ENCODE measurements around the gene CBFA2T3. TPM values are rescaled to one million over a fixed set of nuclear protein-coding genes. Genes with fewer than 3 reads are reported as not detected.

The CBFA2T3 gene
- total RNA-seq, 1 donor from 2014 or later: 0.82 TPM

- no peak for DNase-seq (ENCODE audit: low spot score in 2 of 2)
- no peak for FAIRE-seq
These were observed 123.6 kb downstream of the CBFA2T3 start for GRCh38 chr16:88853325-88853941.

- FAIRE-seq: no peak
- DNase-seq (ENCODE audit: low spot score in 2 of 2): no peak
These were observed 125.4 kb downstream of the CBFA2T3 start for GRCh38 chr16:88851616-88852015.

DNA sequence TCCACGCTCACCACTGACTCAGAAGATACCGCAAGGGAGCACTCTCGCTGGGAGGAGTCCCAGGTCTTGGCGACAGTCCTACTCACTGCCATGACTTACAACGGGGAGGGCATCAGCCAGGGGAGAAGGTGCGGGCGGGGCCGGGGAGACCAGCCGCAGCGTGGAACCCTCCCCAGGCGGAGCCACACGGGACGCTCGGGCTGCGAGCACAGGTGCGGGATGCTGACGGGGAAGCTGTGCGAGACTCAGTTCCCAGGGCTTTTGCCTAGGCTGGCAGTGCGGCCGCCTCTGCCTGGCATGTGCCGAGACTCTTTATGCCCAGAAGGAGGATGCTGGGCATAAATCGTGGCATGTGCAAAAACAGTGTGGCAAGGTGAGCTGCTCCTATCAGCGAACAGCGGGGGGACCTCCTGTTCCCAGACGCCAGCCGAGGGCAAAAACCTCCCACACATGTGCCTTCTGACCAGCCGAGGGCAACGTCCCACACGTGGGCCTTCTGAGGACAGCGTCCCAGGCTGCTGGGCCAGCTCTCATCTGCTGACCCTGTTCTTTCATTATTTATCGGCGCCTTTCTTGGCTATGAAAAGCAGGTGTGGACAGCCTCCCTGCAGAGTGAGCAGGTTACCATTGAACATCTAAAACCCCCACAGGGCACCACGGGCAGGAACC is 126.3 kb downstream of the CBFA2T3 start:
- DNase-seq (ENCODE audit: low spot score in 2 of 2): no peak
- no peak for FAIRE-seq

DNA sequence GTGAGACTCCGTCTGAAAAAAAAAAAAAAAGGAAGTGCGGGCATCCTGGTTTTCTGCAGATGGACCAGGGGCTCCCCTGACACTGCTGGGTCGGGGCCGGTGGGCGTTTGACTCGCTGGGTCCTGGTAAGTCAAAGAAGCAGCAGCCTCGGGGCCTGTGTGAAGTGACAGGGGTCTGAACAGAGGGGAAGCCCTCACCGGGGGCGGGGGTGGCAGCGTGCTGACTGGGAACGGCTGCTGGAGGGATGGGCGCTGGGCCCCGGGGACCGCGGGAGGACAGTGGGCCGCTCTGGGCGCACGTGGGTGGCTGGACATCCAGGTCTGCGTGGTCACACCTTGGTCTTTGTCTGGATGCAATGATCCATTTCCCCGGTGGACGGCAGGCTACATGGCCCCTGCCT is 128.4 kb downstream of the CBFA2T3 start:
- FAIRE-seq: no peak
- no peak for DNase-seq (ENCODE audit: low spot score in 2 of 2)

DNA sequence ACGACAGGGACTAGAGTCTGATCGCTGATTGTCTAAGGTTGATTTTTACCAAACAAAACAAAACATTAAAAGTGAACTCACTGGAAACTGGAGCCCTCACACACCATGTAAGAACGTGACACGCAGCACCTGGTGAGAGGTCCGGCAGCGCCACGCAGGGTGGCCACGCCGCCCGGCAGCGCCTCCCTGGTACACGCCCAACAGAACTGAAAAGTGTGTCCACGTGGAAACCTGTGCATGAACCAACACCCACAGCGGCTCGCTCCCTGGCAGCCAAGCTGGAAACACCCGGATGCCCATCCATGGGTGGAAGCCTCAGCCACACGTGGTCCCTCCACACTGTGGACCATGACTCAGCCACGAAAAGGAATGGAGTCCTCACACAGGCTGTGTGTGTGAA is 129.4 kb downstream of the CBFA2T3 start:
- FAIRE-seq (no peak), DNase-seq (ENCODE audit: low spot score in 2 of 2) (no peak)

- FAIRE-seq: no peak
- DNase-seq (ENCODE audit: low spot score in 2 of 2): no peak
These were observed 130.9 kb downstream of the CBFA2T3 start for GRCh38 chr16:88846088-88846487.

- FAIRE-seq: no peak
- DNase-seq (ENCODE audit: low spot score in 2 of 2): peak in 1 of 2 donors; percentile 38
These were observed 132.5 kb downstream of the CBFA2T3 start for GRCh38 chr16:88844419-88845036.

- DNase-seq (ENCODE audit: low spot score in 2 of 2): no peak
- FAIRE-seq: no peak
These were observed 133.8 kb downstream of the CBFA2T3 start for GRCh38 chr16:88843256-88843655.

DNA sequence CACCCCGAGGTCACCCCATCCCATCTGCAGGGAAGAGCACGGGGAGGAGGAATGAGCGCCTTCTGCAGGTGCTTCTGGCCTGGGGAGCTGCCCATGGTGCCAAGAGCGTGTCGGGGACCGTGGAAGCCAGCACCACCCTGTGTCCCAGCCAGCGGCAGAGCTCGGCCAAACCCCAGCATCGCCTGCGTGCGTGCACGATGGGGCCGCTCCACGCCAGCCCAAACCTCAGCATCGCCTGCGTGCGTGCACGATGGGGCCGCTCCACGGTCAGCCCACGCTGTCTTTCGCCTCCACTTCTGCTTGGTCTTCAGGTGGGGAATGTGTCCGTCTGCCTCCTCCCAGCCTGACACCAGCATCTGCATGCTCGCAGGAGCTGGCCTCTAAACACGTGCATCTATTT is 134.2 kb downstream of the CBFA2T3 start:
- no peak for FAIRE-seq
- DNase-seq (ENCODE audit: low spot score in 2 of 2): no peak

DNA sequence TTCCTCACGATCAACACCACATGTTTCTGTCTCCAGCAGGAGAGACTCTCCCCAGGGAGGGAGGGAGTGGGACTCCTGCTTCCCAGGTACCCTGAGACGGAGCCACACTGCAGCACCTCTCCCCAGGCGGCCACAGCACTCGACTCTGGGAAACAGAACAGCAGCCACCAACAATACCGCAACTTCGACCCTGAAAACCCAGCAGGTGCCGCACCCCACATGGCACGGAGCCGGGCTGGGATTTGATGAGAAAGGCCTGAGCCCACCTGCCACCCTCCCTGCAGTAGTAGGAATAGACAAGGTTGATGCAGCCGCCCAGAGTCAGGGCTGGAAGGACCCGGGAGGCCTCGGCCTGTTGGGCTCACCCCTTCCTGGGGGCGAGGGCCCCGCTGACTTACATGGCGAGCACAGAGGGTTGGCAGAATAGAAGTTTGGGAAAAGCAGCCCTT is 134.7 kb downstream of the CBFA2T3 start:
- DNase-seq (ENCODE audit: low spot score in 2 of 2) (no peak), FAIRE-seq (no peak)

DNA sequence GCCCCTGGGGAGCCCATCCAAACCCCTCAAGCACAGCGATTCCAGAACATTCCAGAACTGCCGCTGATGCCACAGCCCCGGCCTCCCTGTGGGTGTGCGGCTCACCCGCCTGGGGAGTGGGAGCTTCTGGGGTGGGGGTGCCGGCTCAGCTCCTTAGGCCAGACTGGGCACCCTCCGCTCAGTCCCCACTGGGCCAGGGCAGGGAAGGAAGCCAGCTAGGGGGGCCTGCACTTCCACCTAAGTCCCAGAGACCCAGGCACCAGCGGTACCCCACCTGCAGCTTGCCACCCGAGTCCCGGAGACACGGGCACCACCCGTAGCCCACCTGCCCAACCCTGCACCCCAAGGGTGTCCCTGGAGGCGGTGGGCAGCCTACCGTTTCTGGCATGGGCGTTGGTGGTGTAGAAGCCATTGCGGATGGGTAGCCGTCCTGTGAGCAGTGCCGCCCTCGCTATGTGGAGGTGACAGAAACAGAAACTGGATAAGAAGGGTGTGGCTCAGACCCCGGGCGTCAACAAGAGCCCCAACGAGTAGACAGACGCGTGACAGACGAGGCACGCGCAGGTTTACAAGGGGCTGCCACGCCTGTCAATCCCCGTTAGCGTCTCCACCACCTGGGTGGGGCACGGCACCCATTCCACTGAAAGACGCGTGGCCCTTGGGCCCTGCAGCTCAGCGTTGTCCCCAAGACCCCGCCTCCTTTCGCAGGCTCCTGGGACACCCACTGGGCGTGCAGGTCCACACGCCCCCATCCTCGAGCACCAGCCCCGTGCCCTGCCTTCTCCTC is 135.3 kb downstream of the CBFA2T3 start:
- DNase-seq (ENCODE audit: low spot score in 2 of 2) (no peak), FAIRE-seq (no peak)

DNA sequence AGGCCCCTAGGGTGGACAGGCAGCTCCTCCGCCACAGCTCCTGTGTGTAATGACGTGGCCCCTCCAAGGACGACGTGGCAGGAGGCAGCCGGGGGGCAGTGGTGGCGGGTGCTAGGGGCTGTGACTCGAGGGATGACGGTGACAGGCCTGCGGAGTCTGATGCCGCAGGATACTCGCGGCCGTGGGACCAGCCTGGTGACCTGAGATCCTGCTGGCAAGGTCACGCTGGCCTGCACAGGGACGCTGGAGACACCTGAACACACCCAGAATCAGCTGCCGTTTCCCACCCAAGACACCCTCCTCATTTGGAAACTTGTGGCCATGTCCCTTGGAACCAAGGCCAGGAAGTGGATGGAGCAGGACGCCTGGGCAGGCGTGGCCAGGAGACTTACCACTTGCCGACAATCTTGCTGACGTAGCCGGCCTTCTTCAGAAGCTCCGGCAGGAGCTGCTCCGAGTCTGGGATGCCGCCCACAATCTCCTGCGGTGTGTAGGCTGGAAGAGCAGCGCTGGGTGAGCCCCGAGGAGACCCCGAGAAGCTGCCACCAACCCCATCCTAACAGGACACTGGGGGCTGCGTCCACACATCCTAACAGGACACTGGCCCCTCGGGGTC is 136.3 kb downstream of the CBFA2T3 start:
- DNase-seq (ENCODE audit: low spot score in 2 of 2) (peak in 1 of 2 donors; percentile 67), FAIRE-seq (no peak)

DNA sequence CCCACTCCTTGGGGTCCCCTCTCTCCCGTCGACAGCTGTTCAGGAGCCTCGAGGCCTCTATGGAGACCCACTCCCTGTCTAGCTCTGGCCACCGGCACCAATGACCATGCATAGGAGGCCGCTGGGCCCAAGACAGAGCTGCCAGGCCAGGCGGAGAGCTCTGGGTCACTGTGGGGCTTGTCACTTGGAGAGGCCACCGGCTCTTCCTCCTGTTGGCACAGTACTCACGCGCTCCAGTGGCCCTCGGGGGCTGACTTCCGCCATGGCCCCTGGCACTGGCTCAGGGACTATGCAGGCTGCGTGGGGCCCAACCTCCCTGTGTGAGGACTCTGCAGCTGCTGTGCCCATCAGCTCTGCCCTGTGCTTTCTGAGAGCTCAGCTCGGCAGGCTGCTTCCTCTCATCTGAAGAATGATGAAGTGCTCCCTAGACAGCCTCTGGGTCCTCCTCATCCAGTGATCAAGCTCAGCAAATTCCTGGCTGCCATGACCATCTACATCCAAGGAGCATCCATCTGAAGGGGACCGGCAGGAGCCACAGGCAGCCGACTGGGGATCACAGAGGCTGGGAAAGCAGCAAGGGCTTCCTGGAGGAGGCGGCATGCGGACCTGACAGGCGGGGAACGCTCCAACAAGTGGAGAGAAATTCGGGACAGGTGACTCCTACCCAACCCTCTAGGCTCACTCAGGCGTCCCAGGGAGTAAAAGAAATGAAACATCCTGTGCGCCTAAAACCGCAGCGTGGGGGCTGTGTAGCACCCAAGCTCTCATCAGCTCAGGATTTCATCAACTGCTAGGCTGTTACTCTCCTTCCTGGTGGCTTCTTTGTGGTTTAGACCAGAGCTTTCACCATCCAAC is 137.0 kb downstream of the CBFA2T3 start:
- DNase-seq (ENCODE audit: low spot score in 2 of 2): no peak
- FAIRE-seq: no peak

- no peak for DNase-seq (ENCODE audit: low spot score in 2 of 2)
- no peak for FAIRE-seq
These were observed 137.9 kb downstream of the CBFA2T3 start for GRCh38 chr16:88839026-88839529.

- no peak for DNase-seq (ENCODE audit: low spot score in 2 of 2)
- no peak for FAIRE-seq
These were observed 138.4 kb downstream of the CBFA2T3 start for GRCh38 chr16:88838566-88838965.

DNA sequence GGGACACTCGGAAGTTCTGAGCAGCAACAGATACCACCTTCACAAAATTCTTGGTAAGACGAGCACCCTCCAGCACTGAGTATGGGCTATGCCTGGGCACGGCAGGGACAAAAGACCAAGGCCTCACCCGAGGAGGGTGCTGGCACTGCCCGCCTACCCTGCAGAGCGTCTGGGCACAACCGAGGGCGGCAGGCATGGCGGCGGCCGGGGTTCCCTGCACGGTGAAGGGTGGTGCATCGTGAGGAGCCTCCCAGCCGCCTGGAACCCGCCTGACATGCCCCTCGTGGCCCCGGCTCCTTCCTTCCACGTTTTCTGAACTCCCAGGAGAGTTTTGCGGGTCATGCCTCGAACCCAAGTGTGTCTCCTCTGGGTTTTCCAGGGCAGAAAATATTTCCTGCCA is 139.2 kb downstream of the CBFA2T3 start:
- no peak for FAIRE-seq
- no peak for DNase-seq (ENCODE audit: low spot score in 2 of 2)

- no peak for FAIRE-seq
- no peak for DNase-seq (ENCODE audit: low spot score in 2 of 2)
These were observed 140.2 kb downstream of the CBFA2T3 start for GRCh38 chr16:88836791-88837190.

DNA sequence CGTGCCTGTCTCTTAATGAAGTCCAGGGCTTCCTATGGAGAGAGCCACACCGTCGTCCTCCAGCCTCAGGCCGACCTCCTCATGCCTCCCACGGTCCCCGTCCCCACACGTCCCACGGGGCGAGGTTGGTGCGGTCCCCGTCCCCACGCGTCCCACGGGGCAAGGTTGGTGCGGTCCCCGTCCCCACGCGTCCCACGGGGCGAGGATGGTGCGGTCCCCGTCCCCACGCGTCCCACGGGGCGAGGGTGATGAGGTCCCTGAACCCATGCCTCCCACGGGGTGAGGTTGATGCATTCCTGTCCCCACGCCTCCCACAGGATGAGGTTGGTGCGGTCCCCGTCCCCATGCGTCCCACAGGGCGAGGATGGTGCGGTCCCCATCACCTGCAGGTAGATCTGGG is 141.2 kb downstream of the CBFA2T3 start:
- FAIRE-seq: no peak
- no peak for DNase-seq (ENCODE audit: low spot score in 2 of 2)

DNA sequence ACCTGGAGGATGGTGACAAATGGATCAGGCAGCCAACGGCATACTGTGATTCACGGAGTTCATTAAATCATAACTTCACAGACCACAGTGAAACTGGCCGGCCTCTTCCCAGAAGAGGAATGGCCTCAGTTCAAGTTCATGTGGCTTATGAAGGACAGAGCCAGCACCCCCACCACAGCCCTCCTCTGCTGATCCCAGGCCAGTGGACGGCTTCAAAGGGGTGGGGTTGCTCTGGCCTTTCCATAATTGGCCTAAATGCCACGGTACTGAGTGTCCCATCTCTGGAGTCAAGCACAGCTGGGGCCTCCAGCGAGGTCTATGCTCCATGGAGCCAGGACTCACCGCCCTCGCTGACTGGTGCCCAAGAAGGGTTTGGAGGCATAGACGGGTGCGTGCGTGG is 141.6 kb downstream of the CBFA2T3 start:
- DNase-seq (ENCODE audit: low spot score in 2 of 2) (no peak), FAIRE-seq (no peak)

GRCh38 chr16:88834670-88835069 is 142.3 kb downstream of the CBFA2T3 start:
- FAIRE-seq (no peak), DNase-seq (ENCODE audit: low spot score in 2 of 2) (no peak)

All from frontal cortex (tissue), 4 donors.